Skeletal muscle tissue (tissue), 4 donors: Measurements from ENCODE around the gene PHPT1. TPM values are rescaled to one million over a fixed set of nuclear protein-coding genes. Genes with fewer than 3 reads are reported as not detected.
"Not testable (repeated sequence)": the region's sequence is repeated elsewhere in the genome, so short reads cannot be mapped to it uniquely, and the experiment has no call there.

Experiments used
- H3K27ac ChIP-seq: one replicate; pipeline ENCODE4 v1.7.0; 2013; ENCODE audit warnings: mild to moderate bottlenecking, low read depth, low read length, inconsistent platforms
- H3K27me3 ChIP-seq, 3 donors: one replicate each; pipeline ENCODE4 v1.7.0; 2013; ENCODE audit warnings: low read length in 3 of 3; ENCODE audit not compliant: control insufficient read depth in 3 of 3, insufficient read depth in 3 of 3
- H3K36me3 ChIP-seq, 3 donors: one replicate each; pipeline ENCODE4 v1.7.0; 2013; ENCODE audit warnings: low read length in 3 of 3; ENCODE audit not compliant: control insufficient read depth in 3 of 3, insufficient read depth in 3 of 3
- H3K4me1 ChIP-seq, 3 donors: one replicate each; pipeline ENCODE4 v1.7.0; 2013; ENCODE audit warnings: low read length in 3 of 3, mild to moderate bottlenecking in 3 of 3; ENCODE audit not compliant: control insufficient read depth in 3 of 3, insufficient read depth in 3 of 3
- H3K4me3 ChIP-seq, 3 donors: one replicate each; pipeline ENCODE4 v1.7.0; 2013; ENCODE audit warnings: low read length in 3 of 3
- H3K9ac ChIP-seq, 3 donors: one replicate each; pipeline ENCODE4 v1.7.0; 2013; ENCODE audit warnings: low read length in 3 of 3, mild to moderate bottlenecking in 3 of 3, moderate library complexity in 2 of 3, low read depth in 1 of 3
- H3K9me3 ChIP-seq, 3 donors: one replicate each; pipeline ENCODE4 v1.7.0; 2013; ENCODE audit warnings: low read length in 3 of 3; ENCODE audit not compliant: control insufficient read depth in 3 of 3
- total RNA-seq: library from RNA; depleted of rRNA; stranded (reverse); fragments of >200 nt; gene quantifications from one replicate; pipeline ENCODE4 v1.2.3, GENCODE V29; 2014
- donor health status: Osteomylitis.

The PHPT1 gene
- total RNA-seq, 1 donor from 2014 or later, result 109 TPM

GRCh38 chr9:136868644-136869043 is 19.4 kb downstream of the PHPT1 start:
- H3K27ac ChIP-seq, result no peak overlapping the region
- peaks cover 2 to 8% (median 3%) of the 10 kb centered on the region in 3 donors for H3K36me3 ChIP-seq
- H3K27me3 ChIP-seq, result no peaks in the 10 kb centered on the region
- H3K4me3 ChIP-seq, result peak overlapping the region in 1 of 3 donors; percentile 13
- H3K9me3 ChIP-seq, result no peaks in the 10 kb centered on the region
- H3K4me1 ChIP-seq, result peaks cover 8 to 20% (median 14%) of the 10 kb centered on the region in 3 donors
- no peak overlapping the region for H3K9ac ChIP-seq

DNA sequence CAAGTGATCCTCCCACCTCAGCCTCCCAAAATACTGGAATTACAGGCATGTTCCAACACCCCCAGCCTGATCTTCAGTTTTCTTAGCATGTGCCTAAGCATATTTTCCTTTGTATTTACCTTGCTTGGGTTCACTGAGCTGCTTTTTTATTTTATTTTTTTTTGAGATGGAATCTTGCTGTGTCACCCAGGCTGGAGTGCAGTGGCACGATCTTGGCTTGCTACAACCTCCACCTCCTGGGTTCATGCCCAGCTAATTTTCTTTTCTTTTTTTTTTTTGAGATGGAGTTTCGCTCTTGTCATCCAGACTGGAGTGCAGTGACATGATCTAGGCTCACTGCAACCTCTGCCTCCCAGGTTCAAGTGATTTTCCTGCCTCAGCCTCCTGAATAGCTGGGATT is 20.4 kb downstream of the PHPT1 start:
- not testable (repeated sequence) for H3K27ac ChIP-seq, H3K9me3 ChIP-seq, H3K4me3 ChIP-seq, H3K9ac ChIP-seq, H3K27me3 ChIP-seq, H3K36me3 ChIP-seq
- peaks cover 8 to 12% (median 12%) of the 10 kb centered on the region in 3 donors for H3K4me1 ChIP-seq

GRCh38 chr9:136875155-136875554 is 25.9 kb downstream of the PHPT1 start:
- Histone ChIP-seq H3K4me3 (no peak overlapping the region), H3K27ac (no peak overlapping the region), H3K4me1 (no peaks in the 10 kb centered on the region), H3K9me3 (no peaks in the 10 kb centered on the region), H3K27me3 (no peaks in the 10 kb centered on the region), H3K36me3 (no peaks in the 10 kb centered on the region), H3K9ac (no peak overlapping the region)

GRCh38 chr9:136876476-136876875 is 27.3 kb downstream of the PHPT1 start:
- Histone ChIP-seq H3K27me3 (no peaks in the 10 kb centered on the region), H3K4me1 (peaks cover 0 to 2% (median 0%) of the 10 kb centered on the region in 3 donors), H3K9ac (no peak overlapping the region), H3K36me3 (no peaks in the 10 kb centered on the region), H3K27ac (no peak overlapping the region), H3K9me3 (no peaks in the 10 kb centered on the region), H3K4me3 (no peak overlapping the region)

- Histone ChIP-seq H3K27ac (no peak overlapping the region), H3K27me3 (no peaks in the 10 kb centered on the region)
These were observed 31.4 kb downstream of the PHPT1 start for GRCh38 chr9:136880651-136881050.

DNA sequence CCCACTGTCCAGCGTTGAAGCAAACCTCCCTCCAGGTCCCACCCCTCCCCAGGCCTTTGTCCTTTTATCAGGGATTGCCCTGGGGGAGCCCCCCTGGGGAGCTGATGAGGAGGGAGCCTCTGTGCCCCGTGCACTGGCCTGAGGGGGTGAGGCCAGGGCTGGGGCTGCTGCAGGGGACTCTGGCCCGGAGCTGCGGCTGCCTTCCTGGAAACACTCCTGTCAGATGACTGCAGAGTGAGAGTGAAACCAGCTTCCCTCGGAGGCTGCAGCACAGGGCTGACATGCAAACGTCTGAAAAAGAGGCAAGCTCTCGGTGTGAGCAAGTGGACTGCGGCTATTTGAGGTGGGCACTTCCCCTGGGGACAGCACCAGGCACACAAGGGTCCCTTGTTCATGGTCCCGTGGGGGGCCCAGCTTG is 32.5 kb downstream of the PHPT1 start:
- no peaks in the 10 kb centered on the region for H3K9me3 ChIP-seq
- H3K36me3 ChIP-seq, result no peaks in the 10 kb centered on the region
- H3K27ac ChIP-seq, result no peak overlapping the region
- H3K4me1 ChIP-seq, result peaks cover 7 to 20% (median 9%) of the 10 kb centered on the region in 3 donors
- H3K4me3 ChIP-seq, result peak overlapping the region in 2 of 3 donors; percentile 43 to 49
- no peak overlapping the region for H3K9ac ChIP-seq
- H3K27me3 ChIP-seq, result no peaks in the 10 kb centered on the region

More at GRCh38 chr9:136880651-136881050, 31.4 kb downstream of the PHPT1 start:
- Histone ChIP-seq H3K4me1 (peaks cover 7 to 17% (median 9%) of the 10 kb centered on the region in 3 donors), H3K9ac (no peak overlapping the region), H3K4me3 (no peak overlapping the region), H3K36me3 (no peaks in the 10 kb centered on the region), H3K9me3 (no peaks in the 10 kb centered on the region)

GRCh38 chr9:136882109-136882946 is 33.1 kb downstream of the PHPT1 start:
- Histone ChIP-seq H3K9ac (peak overlapping the region in 2 of 3 donors; percentile 10 to 50), H3K4me1 (peaks cover 12 to 26% (median 12%) of the 10 kb centered on the region in 3 donors), H3K9me3 (no peaks in the 10 kb centered on the region), H3K27ac (peak overlapping the region; percentile 70), H3K4me3 (peak overlapping the region; percentile 29 to 49 (median 43)), H3K27me3 (no peaks in the 10 kb centered on the region), H3K36me3 (no peaks in the 10 kb centered on the region)

GRCh38 chr9:136882947-136883283 is 33.7 kb downstream of the PHPT1 start:
- not testable (repeated sequence) for H3K4me3 ChIP-seq, H3K9ac ChIP-seq, H3K9me3 ChIP-seq, H3K27me3 ChIP-seq, H3K36me3 ChIP-seq
- Histone ChIP-seq H3K27ac (peak overlapping the region; percentile 70), H3K4me1 (peaks cover 14 to 29% (median 15%) of the 10 kb centered on the region in 3 donors)

GRCh38 chr9:136883670-136884069 is 34.5 kb downstream of the PHPT1 start:
- not testable (repeated sequence) for H3K9me3 ChIP-seq, H3K27ac ChIP-seq, H3K27me3 ChIP-seq, H3K36me3 ChIP-seq, H3K9ac ChIP-seq, H3K4me3 ChIP-seq
- H3K4me1 ChIP-seq, result peaks cover 15 to 35% (median 16%) of the 10 kb centered on the region in 3 donors

GRCh38 chr9:136885950-136886578 is 36.9 kb downstream of the PHPT1 start, which contains the start of gene TRAF2:
TRAF2 (plus strand) TSS chr9:136886516; CDS start chr9:136898741, 12,225 bp downstream.
- Histone ChIP-seq H3K36me3 (peaks cover 3 to 4% (median 3%) of the 10 kb centered on the region in 3 donors), H3K4me3 (peak within 1 kb of the TSS; percentile 65 to 81 (median 78)), H3K9me3 (no peaks in the 10 kb centered on the region), H3K9ac (peak within 1 kb of the TSS; percentile 70 to 87 (median 84)), H3K27me3 (no peaks in the 10 kb centered on the region), H3K27ac (peak within 1 kb of the TSS; percentile 75), H3K4me1 (peaks cover 15 to 35% (median 16%) of the 10 kb centered on the region in 3 donors)
